G401.6 (cell line): ENCODE results near the gene DRAXIN.

Source experiments
- FAIRE-seq: peaks from 2 replicates; lab custom pipeline; 2012; peaks lifted over from hg19 to GRCh38; lab: Jason Lieb, UNC

Gene DRAXIN

DNA sequence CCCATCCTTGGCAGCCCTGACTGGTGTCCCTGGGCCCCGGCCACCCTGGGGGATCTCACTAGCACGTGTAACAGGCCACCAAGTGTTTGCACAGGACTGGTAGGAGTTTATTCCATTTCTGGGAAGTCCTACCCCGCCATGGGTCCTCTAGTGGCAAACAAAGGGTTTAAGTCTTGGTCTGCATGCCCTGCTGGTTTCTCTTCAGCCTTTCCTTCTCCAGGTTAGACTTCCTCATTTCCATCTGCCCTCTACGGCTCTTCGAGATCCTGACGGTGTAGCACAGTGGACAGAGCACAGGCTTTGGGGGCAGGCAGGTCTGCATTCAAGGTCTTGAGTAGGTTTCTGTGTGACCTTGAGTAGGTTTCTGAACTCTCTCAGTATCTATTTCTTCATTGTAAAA is 47.3 kb downstream of the DRAXIN start:
- FAIRE-seq = no peak

DNA sequence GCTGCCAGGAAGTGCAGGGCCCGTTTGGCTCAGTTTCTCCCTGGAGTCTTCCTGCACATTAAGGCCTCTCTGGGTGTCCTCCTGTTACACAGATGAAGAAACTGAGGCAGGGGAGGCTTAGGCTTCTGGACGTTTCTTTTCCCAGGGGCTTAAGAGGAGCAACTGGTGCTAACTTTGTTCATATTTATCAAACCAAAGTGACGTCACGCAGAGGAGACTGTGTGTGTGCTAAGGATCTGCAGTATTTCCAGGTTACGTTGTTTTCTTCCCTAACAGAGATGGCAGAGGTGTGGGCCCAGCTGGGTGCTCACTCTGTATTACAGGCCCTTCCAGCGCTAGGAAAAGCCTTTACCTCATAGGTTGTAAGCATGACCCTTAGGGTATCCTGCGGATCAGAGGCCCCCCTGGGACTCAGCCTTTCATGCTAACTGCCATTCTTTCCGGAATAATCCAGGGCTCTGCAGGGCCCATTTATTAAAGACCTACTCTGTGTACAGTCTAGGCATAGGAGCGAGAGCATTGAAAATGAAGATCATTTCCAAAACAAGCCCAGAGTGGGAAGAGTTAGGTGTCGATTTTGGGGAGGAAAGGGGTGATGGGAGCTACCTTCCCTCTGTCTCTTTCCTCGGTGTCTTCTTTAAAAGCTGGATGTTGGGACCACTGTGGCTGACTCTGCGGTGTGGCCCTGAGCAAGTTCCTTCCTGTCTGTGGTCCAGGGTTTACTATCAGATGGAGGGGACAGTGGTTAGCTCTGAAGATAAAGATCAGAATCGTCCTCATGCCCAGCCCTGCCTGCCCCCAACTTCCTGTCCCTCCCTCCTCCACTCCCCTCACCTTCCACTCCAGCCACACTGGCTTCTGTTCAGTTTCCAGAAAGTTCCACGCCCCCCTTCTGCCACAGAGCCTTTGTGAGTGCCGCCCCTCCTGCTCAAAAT is 49.0 kb downstream of the DRAXIN start:
- no peak for FAIRE-seq

DNA sequence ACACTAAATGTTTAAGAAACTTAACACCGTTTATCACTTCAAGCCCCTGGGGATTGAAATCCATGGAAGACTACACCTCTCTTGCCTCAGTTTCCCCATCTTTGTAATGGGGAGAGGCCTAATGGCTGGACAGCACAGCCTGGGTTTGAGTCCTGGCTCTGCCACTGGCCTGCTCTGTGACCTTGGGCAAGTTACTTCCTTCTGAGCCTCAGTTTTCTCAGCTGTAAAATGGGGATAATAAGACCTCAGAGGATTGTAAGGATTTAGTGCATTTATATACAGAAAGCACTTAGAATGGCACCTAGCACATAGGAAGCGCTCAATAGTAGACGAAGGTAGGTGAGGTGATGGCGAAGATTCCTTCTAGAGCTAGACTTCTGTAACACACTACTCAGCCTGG is 50.0 kb downstream of the DRAXIN start:
- FAIRE-seq = no peak

DNA sequence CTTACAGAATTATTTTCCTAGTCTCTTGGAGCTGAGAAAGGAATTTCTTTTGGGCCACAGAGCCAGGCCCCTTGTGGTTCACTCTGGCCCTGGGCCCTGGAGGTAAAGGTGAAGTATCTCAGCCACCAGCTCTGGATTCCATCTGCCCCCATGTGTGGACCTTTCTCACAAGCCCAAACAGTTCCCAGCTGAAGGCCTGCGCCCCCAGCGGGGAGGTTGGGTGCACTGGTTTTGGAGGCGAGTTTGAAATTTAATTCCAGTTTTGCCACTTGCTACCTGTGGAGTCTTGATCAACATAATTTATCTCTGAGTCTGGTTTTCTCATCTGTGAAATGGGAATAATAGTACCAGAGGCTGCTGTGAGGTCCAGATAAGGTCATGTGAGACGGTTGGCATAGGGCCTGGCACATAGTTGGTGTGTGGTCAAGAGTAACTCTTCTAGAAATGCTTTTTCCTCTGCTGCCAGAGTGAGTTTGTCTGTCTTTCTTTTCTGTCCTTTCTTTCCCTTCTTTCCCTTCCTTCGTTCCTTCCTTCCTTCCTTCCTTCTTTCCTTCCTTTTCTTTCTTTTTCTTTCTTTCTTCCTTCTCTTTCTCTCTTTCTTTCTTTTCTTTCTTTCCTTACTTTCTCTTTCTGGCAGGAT is 50.5 kb downstream of the DRAXIN start:
- no peak for FAIRE-seq

DNA sequence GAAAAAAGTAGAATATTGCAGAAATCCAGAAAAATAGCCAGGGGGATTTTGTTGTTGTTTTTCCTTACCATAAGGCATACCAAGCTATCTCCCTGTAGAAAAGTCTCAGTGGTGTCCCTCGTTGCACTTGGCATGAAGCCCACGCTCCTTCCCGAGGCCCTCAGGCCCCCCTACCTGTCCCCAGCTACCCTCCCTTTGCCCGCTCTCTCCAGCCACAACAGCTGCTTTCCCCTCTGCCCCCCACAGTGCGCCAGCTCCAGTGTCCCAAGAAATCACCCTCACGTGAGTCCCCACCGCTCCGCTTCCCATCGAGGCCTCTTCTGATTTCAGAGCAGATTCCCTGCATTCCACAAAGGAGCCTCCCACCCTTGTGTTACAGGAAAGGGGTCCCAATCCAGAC is 52.8 kb downstream of the DRAXIN start:
- FAIRE-seq = no peak

DNA sequence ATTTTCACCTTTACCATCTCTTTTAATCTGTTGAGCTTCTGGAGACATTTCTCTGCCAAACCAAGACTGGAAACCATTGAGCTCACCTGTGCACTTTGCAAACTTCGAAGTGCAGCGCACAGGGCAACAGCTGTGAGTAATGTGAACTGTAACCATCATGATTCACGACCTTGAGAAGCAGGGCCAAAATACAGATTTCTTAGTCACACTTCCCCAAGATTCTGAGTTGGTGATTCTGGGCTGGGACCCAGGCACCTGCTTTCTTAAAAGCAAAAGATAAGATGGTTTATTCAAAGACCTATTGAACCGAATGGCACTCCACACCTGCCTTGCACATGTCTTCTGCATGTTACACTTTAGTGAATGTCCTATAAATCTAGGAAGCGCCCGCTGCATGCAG is 54.6 kb downstream of the DRAXIN start:
- FAIRE-seq = no peak

DNA sequence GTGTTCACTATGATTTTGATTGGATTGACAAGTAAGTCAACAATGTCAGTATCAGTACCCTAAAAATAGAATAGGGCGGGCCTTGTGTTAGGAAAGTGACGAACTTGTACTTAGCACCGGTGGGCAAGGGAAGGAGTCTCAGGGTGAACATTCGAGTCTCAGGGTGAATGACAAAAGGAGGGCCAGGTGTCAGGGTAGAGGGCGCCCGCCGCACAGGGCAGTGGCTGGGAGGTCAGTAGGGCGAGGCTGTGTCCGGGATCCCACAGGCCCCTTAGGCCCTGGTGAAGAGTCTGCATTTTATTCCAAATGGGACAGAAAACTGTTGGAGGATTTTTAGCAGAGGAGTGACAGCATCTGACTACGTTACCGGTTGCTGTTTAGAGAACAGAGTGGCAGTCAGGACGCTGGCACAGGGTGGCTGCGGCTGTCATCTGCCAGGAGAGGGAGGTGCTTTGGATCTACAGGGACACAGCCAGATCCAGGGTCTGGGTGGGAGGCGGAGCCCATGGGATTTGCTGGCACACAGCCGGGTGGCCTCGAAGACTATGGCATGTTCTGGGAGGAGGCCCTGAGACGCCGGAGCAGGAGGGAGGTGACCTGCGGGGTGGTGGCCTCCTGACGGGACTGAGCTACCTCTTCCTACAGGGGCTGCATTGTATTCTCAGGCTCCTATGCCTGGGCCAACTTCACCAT is 55.4 kb downstream of the DRAXIN start:
- no peak for FAIRE-seq

DNA sequence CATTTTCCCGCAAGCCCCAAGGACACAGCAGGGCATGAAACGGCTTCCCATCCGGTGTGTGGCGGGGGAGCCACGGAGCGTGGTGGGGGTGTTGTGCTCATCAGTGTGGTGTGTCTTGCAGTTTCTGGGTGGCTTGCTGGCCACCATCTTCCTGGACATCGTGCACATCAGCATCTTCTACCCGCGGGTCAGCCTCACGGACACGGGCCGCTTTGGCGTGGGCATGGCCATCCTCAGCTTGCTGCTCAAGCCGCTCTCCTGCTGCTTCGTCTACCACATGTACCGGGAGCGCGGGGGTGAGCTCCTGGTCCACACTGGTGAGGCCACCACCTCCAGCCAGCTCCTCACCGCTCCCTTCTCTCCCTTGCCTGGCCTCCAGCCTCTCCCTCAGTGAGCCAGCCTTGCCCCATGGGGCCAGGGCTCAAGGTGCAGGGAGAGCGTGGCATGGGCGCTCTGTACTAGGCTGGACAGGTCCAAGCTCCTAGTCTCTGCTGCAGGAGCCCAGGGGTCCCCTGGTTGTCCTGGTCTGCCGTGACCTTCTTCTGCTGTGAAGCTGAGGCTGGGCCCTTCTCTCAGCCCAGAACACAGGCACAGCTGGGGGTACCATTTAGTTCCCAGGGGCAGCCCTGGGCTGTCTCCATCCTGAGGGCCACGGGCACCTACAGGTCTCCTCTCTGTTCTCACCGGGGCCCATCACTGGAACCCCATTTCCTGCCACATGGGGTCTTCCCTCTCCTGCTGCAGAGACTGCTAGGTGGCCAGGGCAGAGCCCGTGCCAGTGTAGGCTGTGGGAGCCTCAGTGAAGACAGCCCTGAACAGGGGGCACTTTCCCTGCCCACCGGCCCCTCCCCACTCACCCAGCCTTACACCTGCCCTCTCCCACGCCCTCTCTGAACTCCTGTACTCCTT is 57.0 kb downstream of the DRAXIN start:
- FAIRE-seq = no peak

DNA sequence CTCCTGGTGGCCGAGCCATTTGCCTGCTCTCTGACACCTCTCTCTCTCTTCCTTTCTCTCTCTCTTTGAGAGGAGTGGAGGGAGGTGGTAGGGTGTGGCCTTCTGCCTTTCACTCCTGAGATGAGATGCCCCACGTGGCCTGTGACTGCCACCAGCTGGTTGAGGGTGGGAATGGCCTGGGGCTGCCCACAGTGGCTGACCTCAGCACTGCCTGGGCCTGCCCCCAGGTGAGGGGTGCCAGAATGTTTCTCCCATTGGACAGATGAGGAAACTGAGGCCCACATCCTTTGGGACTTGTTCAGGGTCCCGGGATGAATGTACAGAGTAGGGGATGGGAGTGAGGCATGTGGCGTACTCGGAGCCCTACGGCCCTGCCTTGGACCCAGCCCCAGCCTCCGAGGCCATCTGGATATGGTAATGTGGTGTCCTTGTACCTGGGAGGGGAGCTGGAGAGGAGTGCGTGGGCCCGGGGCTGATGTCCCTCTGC is 57.7 kb downstream of the DRAXIN start:
- no peak for FAIRE-seq

DNA sequence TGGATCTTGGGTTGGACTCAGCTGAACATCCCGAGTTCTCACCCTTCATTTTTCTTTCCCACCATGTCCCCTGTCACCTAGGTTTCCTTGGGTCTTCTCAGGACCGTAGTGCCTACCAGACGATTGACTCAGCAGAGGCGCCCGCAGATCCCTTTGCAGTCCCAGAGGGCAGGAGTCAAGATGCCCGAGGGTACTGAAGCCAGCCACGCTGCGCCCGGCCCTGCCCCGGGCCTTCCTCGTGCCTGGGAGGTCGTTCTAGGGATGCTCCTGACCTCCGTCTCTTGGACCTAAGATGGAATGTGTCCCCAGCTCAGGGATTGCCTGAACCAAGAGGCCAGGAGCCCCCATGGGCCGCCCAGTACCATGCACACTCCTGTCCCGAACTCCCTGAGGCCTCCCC is 58.5 kb downstream of the DRAXIN start:
- FAIRE-seq = no peak

DNA sequence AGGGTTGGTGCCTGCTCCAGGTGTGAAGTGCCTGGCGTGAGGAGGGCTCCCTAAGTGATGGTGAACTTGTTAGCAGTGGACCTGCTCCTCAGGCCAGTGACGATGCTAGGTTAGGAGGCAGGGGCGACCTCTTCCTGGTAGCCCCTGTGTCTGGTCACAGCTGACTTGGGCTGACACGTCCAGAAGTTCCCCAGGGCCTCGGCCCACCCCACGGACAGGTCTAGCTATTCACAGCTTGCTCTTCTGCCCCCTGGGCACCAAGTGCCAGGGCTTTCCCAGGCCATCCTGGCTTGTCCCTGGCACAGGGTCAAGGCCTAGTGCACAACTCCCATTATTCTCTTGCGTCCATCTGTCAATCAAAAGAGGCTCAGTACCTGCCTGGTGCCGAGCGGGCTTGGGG is 59.6 kb downstream of the DRAXIN start:
- no peak for FAIRE-seq

DNA sequence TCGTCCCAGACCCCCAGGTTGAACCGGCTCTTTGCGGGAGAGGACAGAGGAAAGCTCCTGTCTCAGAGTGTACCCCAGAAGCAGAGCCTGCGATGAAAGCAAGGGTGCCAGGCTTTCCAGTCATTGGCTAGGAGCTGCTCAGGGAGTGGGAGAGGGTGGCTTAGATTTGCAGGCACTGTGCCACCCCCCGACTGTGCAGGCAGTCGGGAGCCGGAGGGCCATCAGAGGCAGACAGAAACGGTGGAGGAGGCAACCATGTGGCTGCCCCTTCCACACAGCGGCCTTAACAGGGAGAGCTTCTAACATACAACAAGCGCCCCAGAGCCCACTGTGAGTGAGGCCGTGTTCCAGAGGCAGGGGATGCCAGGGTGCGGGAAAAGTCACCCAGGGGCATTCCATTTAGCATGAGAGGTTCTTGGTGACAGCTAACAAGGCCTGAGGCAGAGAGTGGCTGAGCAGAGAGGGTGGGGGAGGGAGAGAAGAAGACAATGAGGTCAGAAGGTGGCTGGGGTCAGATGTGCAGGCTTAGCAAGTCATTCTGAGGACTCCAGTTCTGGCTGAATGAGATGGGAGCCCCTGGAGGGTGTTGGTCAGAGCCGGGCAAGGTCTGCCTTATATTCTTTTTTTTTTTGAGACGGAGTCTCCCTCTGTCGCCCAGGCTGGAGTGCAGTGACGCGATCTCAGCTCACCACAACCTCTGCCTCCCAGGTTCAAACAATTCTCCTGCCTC is 61.0 kb downstream of the DRAXIN start:
- no peak for FAIRE-seq

DNA sequence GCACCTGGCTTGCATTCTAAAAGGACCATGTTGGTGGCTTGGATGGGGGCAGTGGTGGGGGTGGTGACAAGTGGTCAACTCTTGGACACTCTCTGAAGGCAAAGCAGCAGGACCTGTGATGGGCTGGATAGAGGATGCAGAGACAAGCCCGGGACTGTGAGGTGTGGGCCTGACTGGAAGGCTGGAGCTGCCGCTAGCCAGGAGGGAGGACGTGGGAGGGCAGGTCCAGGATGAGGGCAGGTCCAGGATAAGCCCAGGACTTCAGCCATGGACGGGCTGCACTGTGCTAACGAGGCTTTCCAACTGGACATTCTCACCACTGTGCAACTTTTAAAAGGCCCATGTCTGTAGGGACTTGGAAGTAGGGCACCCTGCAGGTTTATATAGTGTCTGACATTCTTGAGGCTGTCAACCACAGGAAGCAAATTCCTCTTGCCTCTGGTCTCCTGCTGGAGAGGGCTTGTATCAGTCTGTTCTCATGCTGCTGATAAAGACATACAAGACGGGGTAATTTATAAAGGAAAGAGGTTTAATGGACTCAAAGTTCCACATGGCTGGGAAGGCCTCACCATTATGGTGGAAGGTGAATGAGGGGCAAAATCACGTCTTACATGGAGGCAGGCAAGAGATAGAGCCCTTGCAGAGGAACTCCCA is 62.2 kb downstream of the DRAXIN start:
- FAIRE-seq = no peak

DNA sequence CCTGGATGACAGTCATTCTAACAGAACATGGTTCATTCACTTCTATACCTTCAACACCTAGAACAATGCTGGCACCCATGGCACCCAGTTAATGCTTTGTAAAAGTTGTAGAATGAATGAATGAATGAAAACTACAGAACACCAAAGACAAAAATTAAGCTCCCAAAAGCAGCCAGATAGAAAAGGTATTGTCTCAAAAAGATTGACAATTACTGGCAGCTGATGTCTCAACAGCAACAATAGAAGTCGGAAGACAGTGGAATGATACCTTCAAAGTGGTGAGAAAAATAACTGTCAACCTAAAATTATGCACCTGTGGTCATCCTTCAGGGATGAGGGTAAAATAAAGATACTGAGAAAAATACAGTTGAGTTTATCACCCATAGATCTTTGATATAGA is 65.5 kb downstream of the DRAXIN start:
- no peak for FAIRE-seq

DNA sequence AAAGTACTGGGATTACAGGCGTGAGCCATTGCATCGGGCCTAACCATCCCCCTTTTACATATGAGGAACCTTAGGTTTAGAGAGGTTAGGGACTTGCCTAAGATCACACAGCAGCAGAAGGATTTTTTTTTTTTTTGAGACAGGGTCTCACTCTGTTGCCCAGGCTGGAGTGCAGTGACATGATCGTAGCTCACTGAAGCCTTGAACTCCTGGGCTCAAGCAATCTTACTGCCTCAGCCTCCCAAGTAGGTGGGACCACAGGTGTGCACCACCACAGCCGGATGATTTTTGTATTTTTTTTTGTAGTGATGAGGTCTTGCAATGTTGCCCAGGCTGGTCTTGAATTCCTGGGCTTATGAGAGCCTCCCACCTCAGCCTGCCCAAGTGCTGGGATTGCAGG is 68.3 kb downstream of the DRAXIN start:
- no peak for FAIRE-seq

DNA sequence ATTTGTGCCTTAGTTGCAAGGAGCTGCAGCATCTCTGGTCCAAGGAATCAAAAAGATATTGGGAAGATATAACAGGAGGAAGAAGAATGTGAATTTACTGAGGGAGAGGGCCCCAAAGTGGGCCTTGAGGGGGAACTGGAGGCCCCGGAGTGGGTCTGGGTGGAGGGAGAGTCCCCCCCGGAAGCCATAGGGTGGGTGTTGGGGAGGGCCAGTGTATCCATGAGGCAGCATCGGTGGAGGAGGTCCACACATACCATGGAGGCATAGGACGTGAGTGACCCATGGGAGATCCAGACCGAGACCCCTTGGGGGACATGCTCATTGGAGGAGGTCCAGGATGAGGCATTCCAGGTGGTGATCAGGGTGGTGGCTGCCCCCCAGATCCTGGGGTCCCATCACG is 69.8 kb downstream of the DRAXIN start:
- FAIRE-seq = no peak

DNA sequence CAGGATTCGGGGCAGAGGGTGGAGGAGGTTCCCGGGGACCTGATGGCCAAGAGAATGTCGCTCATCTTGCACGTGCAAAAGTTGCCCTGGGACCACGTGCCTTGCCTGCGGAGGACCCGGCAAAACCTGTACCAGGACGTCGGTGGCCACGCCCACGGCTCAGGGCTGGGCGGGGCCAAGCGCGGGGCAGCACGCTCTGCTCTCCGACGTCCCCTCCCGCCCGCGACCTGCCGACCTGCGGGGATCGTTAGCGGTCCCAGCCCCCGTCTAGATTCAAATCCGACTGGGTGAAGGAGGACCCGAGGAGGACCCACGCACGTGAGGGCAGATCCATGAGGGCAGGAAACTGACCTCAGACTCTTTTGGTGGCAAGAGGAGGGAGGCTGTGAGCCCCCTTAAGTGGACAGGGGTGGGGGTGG is 70.5 kb downstream of the DRAXIN start, which contains the start of gene C1orf167:
Gene C1orf167, plus strand, starts transcription at position 206 of the 419 bp plus-strand sequence. CDS start 2,208 bp downstream, outside the sequence.
- FAIRE-seq = no peak

DNA sequence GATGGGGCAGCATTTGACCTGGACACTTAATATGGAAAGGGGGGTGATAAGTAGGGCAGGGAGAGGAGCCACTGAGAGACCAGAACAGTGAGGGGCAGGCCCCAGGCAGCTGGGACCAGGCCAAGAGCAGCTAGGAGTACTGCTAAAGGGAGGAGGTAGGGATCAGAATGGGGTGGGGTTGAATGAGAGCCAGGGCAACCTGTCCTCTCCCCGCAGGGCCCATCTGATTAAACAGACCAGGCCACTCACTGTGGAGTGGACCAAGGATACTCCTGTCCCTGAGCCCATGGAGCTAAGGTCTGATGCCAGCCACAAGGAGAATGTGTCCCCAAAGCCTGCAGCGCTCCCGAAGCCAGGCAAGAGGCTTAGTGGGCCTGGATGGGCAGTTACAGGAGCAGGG is 72.6 kb downstream of the DRAXIN start:
- no peak for FAIRE-seq

DNA sequence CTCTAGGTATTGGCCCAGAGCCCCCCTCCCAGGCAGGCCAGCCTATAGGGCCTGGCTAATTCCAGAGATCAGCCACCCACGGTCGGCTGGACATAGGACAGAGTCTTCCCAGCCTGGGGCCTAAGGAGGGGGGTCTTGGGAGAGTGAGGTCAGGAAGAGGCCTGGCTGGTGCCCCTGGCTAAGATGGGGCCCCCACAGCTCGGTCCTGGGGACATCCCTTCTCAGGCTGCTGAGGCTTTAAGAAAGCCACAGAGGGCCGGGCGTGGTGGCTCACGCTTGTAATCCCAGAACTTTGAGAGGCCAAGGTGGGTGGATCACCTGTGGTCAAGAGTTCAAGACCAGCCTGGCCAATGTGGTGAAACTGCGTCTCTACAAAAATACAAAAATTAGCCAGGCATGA is 73.0 kb downstream of the DRAXIN start:
- FAIRE-seq = no peak

DNA sequence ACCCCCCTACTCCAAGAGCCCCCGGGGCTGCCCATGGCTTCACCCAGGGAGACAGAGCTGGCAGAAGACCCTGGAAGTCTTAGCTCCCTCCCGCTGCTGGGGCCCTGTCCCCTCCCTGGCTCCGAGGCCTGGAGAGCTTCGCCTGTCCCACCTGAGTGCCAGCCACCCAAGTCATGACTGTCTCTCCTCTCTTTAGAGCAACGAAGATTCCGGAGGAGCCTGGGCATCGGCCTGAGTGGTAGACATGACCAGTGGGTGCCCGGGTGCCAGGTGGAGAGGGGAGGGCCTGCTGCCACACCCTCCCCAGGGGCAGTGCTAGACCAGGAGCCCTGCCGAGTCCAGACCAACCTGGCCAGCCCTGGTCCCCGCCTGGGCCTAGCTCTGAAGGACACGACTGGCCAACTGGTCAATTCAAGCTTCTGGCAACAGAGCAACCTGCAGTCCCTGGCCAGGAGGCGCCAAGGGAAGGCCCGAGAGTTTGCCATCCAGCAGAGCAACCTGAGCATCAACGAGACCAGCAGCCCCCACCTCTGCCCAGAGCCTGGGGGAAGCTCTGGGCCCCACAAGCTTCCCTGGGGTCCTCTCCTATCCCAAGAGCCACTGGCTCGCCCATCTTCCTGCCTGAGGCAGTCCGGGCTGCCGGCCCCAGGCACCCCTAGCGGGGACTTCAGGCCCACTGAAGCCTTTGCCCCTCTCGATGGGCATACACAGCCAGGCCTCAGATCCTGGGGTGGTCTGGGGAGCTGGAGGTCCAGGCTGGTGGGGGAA is 74.3 kb downstream of the DRAXIN start:
- FAIRE-seq = no peak
